ENCODE results near the gene C9orf78. TPM values are rescaled to one million over a fixed set of nuclear protein-coding genes. Genes with fewer than 3 reads are reported as not detected.

C9orf78 gene
- total and polyA plus RNA-seq, 2 of the 8 experiments (the other 6 are each of a cell fraction or from before 2014, with no cell fraction given) = 17.4 to 40.6 TPM

DNA sequence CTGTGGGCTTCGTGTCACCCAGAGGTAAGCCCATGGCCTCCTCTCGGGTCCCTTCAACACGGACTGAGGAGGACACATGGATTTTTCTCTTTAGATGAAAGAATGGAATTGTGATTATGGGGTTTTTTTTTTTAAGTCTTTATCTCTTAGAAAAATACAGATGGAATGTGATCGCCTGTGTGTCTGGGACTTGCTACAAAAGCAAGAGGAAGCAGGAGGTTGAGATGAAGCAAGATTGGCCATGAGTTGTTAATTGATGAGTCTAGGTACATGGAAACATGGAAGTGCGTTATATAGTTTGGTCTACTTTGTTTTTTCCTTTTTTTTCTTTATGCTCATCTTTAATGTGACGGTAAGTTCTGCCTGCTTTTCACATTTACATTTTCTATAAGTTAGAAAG lies 14.8 kb upstream of the C9orf78 start:
- Histone ChIP-seq H3K27ac (ENCODE audit: low read depth, low read length) (no peak overlapping the region), H3K9ac (replicated peaks in 1 of 4; ENCODE audit: extremely low read depth in 1 of 4, low read depth in 3 of 4, low read length in 3 of 4) (no peak overlapping the region), H3K4me3 (ENCODE audit: extremely low read depth in 1 of 4, insufficient read depth in 2 of 4, low read depth in 3 of 4, low read length in 4 of 4) (no peak overlapping the region), H3K56ac (replicated peaks; ENCODE audit: insufficient read length, low read depth, low read length) (no peak overlapping the region), H2BK20ac (ENCODE audit: low read length) (no peak overlapping the region), H3K4me1 (replicated peaks in 1 of 4; ENCODE audit: control insufficient read depth in 3 of 4, insufficient read depth in 4 of 4, low read length in 3 of 4) (no peaks in the 10 kb centered on the region), H4K5ac (ENCODE audit: insufficient read length, low read depth, low read length) (no peak overlapping the region), H2AFZ (ENCODE audit: low read length) (no peak overlapping the region), H4K20me1 (replicated peaks in 1 of 2; ENCODE audit: control insufficient read depth in 1 of 2, insufficient read depth in 2 of 2, low read length in 2 of 2) (peaks cover 2% of the 10 kb centered on the region in 2 experiments), H3K9me3 (ENCODE audit: insufficient read depth in 2 of 2, low read depth in 1 of 2, low read length in 1 of 2) (no peaks in the 10 kb centered on the region), H2BK120ac (replicated peaks; ENCODE audit: low read depth, low read length) (no peak overlapping the region), H4K8ac (ENCODE audit: extremely low read depth, insufficient read depth, low read length) (no peak overlapping the region), H2BK5ac (ENCODE audit: low read depth, low read length) (no peak overlapping the region), H4K91ac (replicated peaks; ENCODE audit: insufficient read length, low read length) (no peak overlapping the region), H2AK5ac (ENCODE audit: low read depth, low read length) (no peak overlapping the region), H2BK15ac (ENCODE audit: low read length) (no peak overlapping the region), H3K23ac (ENCODE audit: insufficient read length) (no peak overlapping the region), H3K4ac (replicated peaks; ENCODE audit: insufficient read length, low read depth, low read length) (no peak overlapping the region), H3K79me1 (ENCODE audit: low read depth, low read length) (no peaks in the 10 kb centered on the region; the same call in 1 of the 2 replicates), H2BK12ac (ENCODE audit: low read depth, low read length) (no peak overlapping the region), H3K79me2 (ENCODE audit: control insufficient read depth in 1 of 2, insufficient read depth in 2 of 2, low read length in 2 of 2) (no peaks in the 10 kb centered on the region), H3K23me2 (ENCODE audit: low read depth, low read length) (no peaks in the 10 kb centered on the region), H3K36me3 (ENCODE audit: control insufficient read depth in 2 of 4, insufficient read depth in 4 of 4, low read length in 3 of 4) (peaks cover 0 to 9% (median 1%) of the 10 kb centered on the region in 4 experiments; a peak in 2 of 8 replicates), H3K4me2 (ENCODE audit: insufficient read depth in 1 of 2, low read depth in 2 of 2, low read length in 2 of 2) (no peak overlapping the region), H3K14ac (ENCODE audit: insufficient read length) (no peak overlapping the region), H3K27me3 (replicated peaks in 1 of 4; ENCODE audit: control insufficient read depth in 3 of 4, extremely low read depth in 1 of 4, insufficient read depth in 3 of 4, low read length in 3 of 4) (no peaks in the 10 kb centered on the region), H3K18ac (ENCODE audit: extremely low read depth, low read length) (no peak overlapping the region)
- no peak for DNase-seq (ENCODE audit: low read depth in 1 of 2, low spot score in 2 of 2)
- whole genome bisulfite sequencing, 2 experiments (ENCODE audit: extremely low coverage in 1 of 2, insufficient coverage in 1 of 2, insufficient read length in 1 of 2, insufficient replicate concordance in 2 of 2, low coverage in 1 of 2, low lambda C conversion rate in 2 of 2, missing lambda C conversion rate in 1 of 2) = 98% methylated on average over 6 of the region's 6 CpGs; no CpG with 5 or more reads in 1 of the 2 experiments
- POLR2A ChIA-PET (ENCODE audit: partially characterized antibody) = interaction anchor here (0.6 kb wide), 1 partner anchor 15 kb away, joined by 3 read pairs; the partner anchor contains the start of genes C9orf78 and USP20
- FAIRE-seq = no peak
- CTCF ChIA-PET (ENCODE audit: partially characterized antibody) = interaction anchor here (0.6 to 1.4 kb wide), 3 partner anchors 9 to 256 kb away, joined by 3 read pairs; no protein-coding TSS in a partner anchor
- no peak for TF ChIP-seq SAP30 (IDR thresholded peaks at IDR 0.05; ENCODE audit: insufficient read depth, insufficient replicate concordance, low read length)
- TF ChIP-seq BCL11A (IDR thresholded peaks at IDR 0.05; ENCODE audit: low read depth in 2 of 2, low read length in 2 of 2) = no peak
- TF ChIP-seq POLR2A (IDR thresholded peaks at IDR 0.05; ENCODE audit: control extremely low read depth in 1 of 2, low read depth in 2 of 2, low read length in 2 of 2) = no peak
- TF ChIP-seq JUN (IDR thresholded peaks at IDR 0.05; ENCODE audit: low read depth, low read length) = no peak
- no peak for TF ChIP-seq EGR1 (IDR thresholded peaks at IDR 0.05; ENCODE audit: borderline replicate concordance, low read depth, low read length)
- TF ChIP-seq CREB1 (IDR thresholded peaks at IDR 0.05) = no peak
- no peak for TF ChIP-seq JUND (IDR thresholded peaks at IDR 0.05; ENCODE audit: low read length)
- no peak for TF ChIP-seq SIN3A (conservative IDR thresholded peaks at IDR 0.05 in 1 of 2, IDR thresholded peaks at IDR 0.05 in 1 of 2; ENCODE audit: low read depth in 1 of 2, low read length in 2 of 2)
- no peak for TF ChIP-seq KDM5A (IDR thresholded peaks at IDR 0.05; ENCODE audit: low read length)
- TF ChIP-seq NRF1 (IDR thresholded peaks at IDR 0.05; ENCODE audit: low read depth, low read length) = no peak
- no peak for TF ChIP-seq ASH2L (IDR thresholded peaks at IDR 0.05; ENCODE audit: low read length)
- no peak for TF ChIP-seq CEBPB (IDR thresholded peaks at IDR 0.05; ENCODE audit: low read depth, low read length)
- TF ChIP-seq GABPA (IDR thresholded peaks at IDR 0.05; ENCODE audit: borderline replicate concordance, insufficient read depth, low read length) = no peak
- no peak for TF ChIP-seq SIRT6 (IDR thresholded peaks at IDR 0.05; ENCODE audit: low read length)
- TF ChIP-seq TCF12 (IDR thresholded peaks at IDR 0.05; ENCODE audit: low read depth, low read length) = no peak
- TF ChIP-seq CTBP2 (IDR thresholded peaks at IDR 0.05; ENCODE audit: borderline replicate concordance, insufficient read depth, insufficient read length, low read length) = no peak
